OCI-LY3 (cell line): ENCODE results near the gene PIH1D1.

Experiments used
- CTCF ChIP-seq: fragments of 200-600, 300-600 bp; sonication (generic); IDR thresholded peaks from 2 replicates; pipeline ENCODE4 v1.5.1; 2014; ENCODE audit warnings: antibody characterized with exemption, low read length, low read depth
- EZH2phosphoT487 ChIP-seq: fragments of 200-600 bp; shearing (Covaris generic); IDR thresholded peaks from 2 replicates; pipeline ENCODE4 v1.6.1; 2018; ENCODE audit warnings: antibody characterized with exemption, mixed run types, low read depth

DNA sequence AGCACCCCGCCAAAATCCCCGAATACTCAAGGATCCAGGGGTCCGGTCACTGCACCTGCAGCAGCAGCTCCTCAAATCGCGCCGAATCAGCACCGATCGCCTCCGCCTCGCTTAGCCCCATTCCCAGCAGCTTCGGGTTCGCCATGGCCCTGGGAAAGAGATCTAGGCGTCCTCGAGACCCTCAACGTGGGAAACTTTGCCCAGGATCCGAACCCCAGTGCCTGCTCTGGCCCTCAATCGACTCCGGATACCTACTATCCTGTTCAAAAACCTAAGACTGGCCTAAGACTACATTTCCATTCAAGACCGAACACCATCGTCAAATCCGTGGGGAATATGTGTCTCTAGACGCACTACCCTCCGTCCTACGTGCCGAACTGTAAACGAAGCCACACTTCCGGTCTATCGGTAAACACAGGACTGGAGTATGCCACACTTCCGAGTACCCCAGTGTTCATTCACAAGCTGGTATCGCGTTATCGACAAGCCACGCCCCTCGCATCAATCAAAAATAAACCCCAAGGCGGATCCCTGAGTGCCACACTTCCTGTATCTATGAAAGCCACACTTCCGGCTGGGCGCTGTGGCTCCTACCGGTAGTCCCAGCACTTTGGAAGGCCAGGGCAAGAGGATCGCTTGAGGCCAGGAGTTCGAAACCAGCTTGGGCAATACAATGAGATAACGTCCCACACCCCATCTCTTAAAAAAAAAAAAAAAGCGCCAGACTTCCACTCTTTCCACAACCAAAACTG, at the start of gene PIH1D1:
- TF ChIP-seq CTCF (no peak), EZH2phosphoT487 (no peak)
